ENCODE measurements around the gene ITPKC. TPM values are rescaled to one million over a fixed set of nuclear protein-coding genes. Genes with fewer than 3 reads are reported as not detected.
A peak's percentile ranks its signal among the peaks of the same experiment; 100 is the strongest.

The ITPKC gene
- total and polyA plus RNA-seq, 2 of the 13 experiments (the other 11 are each of a cell fraction or from before 2014, with no cell fraction given): 6.9 to 11.2 TPM

GRCh38 chr19:40750058-40750873, 33.4 kb downstream of the ITPKC start, which contains the start of gene ACTMAP (continued):
- TF ChIP-seq, protein P1, sequence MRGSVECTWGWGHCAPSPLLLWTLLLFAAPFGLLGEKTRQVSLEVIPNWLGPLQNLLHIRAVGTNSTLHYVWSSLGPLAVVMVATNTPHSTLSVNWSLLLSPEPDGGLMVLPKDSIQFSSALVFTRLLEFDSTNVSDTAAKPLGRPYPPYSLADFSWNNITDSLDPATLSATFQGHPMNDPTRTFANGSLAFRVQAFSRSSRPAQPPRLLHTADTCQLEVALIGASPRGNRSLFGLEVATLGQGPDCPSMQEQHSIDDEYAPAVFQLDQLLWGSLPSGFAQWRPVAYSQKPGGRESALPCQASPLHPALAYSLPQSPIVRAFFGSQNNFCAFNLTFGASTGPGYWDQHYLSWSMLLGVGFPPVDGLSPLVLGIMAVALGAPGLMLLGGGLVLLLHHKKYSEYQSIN (CRISPR knock-in tag; IDR thresholded peaks at IDR 0.05; ENCODE audit: borderline replicate concordance): no peak
- TF ChIP-seq, protein P2, sequence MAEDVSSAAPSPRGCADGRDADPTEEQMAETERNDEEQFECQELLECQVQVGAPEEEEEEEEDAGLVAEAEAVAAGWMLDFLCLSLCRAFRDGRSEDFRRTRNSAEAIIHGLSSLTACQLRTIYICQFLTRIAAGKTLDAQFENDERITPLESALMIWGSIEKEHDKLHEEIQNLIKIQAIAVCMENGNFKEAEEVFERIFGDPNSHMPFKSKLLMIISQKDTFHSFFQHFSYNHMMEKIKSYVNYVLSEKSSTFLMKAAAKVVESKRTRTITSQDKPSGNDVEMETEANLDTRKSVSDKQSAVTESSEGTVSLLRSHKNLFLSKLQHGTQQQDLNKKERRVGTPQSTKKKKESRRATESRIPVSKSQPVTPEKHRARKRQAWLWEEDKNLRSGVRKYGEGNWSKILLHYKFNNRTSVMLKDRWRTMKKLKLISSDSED (CRISPR knock-in tag; IDR thresholded peaks at IDR 0.05): no peak
- TF ChIP-seq, protein P3, sequence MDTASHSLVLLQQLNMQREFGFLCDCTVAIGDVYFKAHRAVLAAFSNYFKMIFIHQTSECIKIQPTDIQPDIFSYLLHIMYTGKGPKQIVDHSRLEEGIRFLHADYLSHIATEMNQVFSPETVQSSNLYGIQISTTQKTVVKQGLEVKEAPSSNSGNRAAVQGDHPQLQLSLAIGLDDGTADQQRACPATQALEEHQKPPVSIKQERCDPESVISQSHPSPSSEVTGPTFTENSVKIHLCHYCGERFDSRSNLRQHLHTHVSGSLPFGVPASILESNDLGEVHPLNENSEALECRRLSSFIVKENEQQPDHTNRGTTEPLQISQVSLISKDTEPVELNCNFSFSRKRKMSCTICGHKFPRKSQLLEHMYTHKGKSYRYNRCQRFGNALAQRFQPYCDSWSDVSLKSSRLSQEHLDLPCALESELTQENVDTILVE (CRISPR knock-in tag; IDR thresholded peaks at IDR 0.05): peak; percentile 31; the same call in 1 of the 2 replicates
- TF ChIP-seq ZNF468 (CRISPR knock-in tag; IDR thresholded peaks at IDR 0.05): no peak
- TF ChIP-seq JARID2 (CRISPR knock-in tag; IDR thresholded peaks at IDR 0.05; ENCODE audit: insufficient replicate concordance): no peak
- TF ChIP-seq DNMT3B (CRISPR knock-in tag; conservative IDR thresholded peaks at IDR 0.05): no peak; the same call in 1 of the 2 replicates
- TF ChIP-seq HOXD1 (CRISPR knock-in tag; IDR thresholded peaks at IDR 0.05): no peak
- TF ChIP-seq, protein P4, sequence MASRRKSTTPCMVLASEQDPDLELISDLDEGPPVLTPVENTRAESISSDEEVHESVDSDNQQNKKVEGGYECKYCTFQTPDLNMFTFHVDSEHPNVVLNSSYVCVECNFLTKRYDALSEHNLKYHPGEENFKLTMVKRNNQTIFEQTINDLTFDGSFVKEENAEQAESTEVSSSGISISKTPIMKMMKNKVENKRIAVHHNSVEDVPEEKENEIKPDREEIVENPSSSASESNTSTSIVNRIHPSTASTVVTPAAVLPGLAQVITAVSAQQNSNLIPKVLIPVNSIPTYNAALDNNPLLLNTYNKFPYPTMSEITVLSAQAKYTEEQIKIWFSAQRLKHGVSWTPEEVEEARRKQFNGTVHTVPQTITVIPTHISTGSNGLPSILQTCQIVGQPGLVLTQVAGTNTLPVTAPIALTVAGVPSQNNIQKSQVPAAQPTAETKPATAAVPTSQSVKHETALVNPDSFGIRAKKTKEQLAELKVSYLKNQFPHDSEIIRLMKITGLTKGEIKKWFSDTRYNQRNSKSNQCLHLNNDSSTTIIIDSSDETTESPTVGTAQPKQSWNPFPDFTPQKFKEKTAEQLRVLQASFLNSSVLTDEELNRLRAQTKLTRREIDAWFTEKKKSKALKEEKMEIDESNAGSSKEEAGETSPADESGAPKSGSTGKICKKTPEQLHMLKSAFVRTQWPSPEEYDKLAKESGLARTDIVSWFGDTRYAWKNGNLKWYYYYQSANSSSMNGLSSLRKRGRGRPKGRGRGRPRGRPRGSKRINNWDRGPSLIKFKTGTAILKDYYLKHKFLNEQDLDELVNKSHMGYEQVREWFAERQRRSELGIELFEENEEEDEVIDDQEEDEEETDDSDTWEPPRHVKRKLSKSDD (CRISPR knock-in tag; IDR thresholded peaks at IDR 0.05; ENCODE audit: low read depth): no peak
- TF ChIP-seq, protein P5, sequence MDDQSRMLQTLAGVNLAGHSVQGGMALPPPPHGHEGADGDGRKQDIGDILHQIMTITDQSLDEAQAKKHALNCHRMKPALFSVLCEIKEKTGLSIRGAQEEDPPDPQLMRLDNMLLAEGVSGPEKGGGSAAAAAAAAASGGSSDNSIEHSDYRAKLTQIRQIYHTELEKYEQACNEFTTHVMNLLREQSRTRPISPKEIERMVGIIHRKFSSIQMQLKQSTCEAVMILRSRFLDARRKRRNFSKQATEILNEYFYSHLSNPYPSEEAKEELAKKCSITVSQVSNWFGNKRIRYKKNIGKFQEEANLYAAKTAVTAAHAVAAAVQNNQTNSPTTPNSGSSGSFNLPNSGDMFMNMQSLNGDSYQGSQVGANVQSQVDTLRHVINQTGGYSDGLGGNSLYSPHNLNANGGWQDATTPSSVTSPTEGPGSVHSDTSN (CRISPR knock-in tag; IDR thresholded peaks at IDR 0.05; ENCODE audit: borderline replicate concordance): 0 out of 2 replicates have a peak, but pooled peaks have one; percentile 4
- TF ChIP-seq SMC3 (IDR thresholded peaks at IDR 0.05; ENCODE audit: low read length): no peak
- TF ChIP-seq SOX6 (IDR thresholded peaks at IDR 0.05): no peak
- TF ChIP-seq SOX6 (CRISPR knock-in tag; IDR thresholded peaks at IDR 0.05): no peak; the same call in 1 of the 2 replicates
- no peak for TF ChIP-seq SIX1 (CRISPR knock-in tag; IDR thresholded peaks at IDR 0.05; ENCODE audit: borderline replicate concordance)
- TF ChIP-seq ZNF350 (CRISPR knock-in tag; IDR thresholded peaks at IDR 0.05; ENCODE audit: borderline replicate concordance, low read depth): no peak
- TF ChIP-seq SMYD3 (CRISPR knock-in tag; IDR thresholded peaks at IDR 0.05): no peak
- no peak for TF ChIP-seq TCF7 (IDR thresholded peaks at IDR 0.05; ENCODE audit: low read depth)
- no peak for TF ChIP-seq ZNF12 (CRISPR knock-in tag; IDR thresholded peaks at IDR 0.05)
- TF ChIP-seq POLR2AphosphoS2 (IDR thresholded peaks at IDR 0.05; ENCODE audit: low read depth, low read length): no peak
- TF ChIP-seq EED (CRISPR knock-in tag; IDR thresholded peaks at IDR 0.05): no peak
- no peak for TF ChIP-seq TOPORS (CRISPR knock-in tag; IDR thresholded peaks at IDR 0.05)
- no peak; the same call in 1 of the 2 replicates for TF ChIP-seq RBFOX2 (IDR thresholded peaks at IDR 0.05; ENCODE audit: low read depth, low read length)
- no peak for TF ChIP-seq SMAD1 (CRISPR knock-in tag; IDR thresholded peaks at IDR 0.05; ENCODE audit: borderline replicate concordance, low read depth)
- peak; percentile 16; the same call in 1 of the 2 replicates for TF ChIP-seq MIER3 (CRISPR knock-in tag; IDR thresholded peaks at IDR 0.05; ENCODE audit: borderline replicate concordance)

Measured in HepG2 (cell line).